Stimulated activated naive CD8-positive, alpha-beta T cell treated with anti-CD3 and anti-CD28 coated beads, Interleukin-15, Interleukin-2, amounts not matched to agents 100 U/mL and 50 U/mL, for 24 hours (primary cell): ENCODE measurements around the gene C19orf67.
A peak's percentile ranks its signal among the peaks of the same experiment; 100 is the strongest.
"Not testable (repeated sequence)": the region's sequence is repeated elsewhere in the genome, so short reads cannot be mapped to it uniquely, and the experiment has no call there.

Experiments used
- ATAC-seq: fragments of 150-1000 bp; cut with Tn5 transposase; one replicate; pipeline ENCODE4 v1.10.0; 2021
- DNase-seq: peaks from one replicate; pipeline ENCODE4 v3.0.0; 2021

C19orf67 gene

DNA sequence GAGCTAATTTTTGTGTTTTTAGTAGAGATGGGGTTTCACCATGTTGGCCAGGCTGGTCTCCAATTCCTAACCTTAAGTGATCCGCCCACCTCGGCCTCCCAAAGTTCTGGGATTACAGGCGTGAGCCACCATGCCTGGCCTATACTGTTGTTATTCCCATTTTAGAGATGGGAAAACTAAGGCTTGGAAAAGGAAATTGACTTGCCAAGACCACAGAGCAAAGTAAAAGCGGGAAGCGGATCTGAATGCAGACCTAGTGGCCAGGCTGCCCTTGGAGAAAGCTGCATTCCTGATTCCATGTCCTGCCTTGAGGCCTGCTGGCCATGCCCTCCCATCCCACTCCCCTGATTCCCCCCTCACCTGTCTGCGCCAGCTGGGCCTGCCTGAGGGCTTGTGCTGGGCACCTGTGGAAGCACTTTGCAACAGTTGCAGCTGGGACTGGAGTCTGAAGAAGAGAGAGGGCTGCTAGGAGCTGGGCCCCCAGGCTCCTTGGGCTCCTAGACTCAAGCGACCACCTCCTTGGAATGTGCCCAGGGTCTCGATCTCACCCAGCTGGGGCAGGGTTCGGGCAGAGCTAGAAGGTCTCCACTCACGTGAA is 29.4 kb downstream of the C19orf67 start:
- ATAC-seq (no peak), DNase-seq (no peak)

DNA sequence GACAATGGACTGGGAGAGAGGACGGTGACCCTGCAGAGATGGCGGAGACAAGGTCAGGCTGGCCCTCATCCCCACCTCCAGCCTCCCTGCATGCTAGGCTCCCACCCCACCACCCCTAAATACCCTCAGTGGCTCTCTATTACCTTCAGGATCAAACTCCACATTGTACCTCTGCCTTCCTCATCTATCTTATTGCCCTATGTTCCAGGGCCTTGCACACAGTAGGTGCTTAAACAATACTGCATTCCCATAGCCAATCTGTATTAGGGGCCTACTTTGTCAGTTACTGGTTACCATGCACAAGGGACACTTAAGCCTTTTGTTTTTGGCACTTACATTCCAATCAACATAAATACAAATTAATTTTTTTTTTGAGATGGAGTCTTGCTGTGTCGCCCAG is 30.2 kb downstream of the C19orf67 start:
- no peak for DNase-seq
- no peak for ATAC-seq

DNA sequence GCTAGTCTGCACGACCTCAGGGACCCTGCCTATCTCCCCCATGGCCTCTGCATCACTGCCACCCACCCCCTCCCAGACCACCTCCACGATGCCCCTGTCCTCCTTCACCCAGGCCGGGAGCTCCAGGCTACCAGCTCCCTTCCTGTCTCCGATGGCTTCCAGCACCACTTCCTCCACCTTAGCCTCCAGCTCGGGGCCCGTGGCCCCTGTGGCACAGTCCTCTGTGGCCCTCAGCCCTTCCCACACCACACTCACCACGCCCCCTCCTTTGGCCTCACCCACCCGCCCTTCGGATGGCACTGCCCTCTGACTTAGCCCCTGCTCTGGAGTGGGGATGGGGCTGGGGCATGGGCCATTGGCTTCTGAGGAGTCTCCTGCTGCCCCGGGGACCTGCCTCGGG is 30.9 kb downstream of the C19orf67 start:
- DNase-seq (no peak), ATAC-seq (no peak)

DNA sequence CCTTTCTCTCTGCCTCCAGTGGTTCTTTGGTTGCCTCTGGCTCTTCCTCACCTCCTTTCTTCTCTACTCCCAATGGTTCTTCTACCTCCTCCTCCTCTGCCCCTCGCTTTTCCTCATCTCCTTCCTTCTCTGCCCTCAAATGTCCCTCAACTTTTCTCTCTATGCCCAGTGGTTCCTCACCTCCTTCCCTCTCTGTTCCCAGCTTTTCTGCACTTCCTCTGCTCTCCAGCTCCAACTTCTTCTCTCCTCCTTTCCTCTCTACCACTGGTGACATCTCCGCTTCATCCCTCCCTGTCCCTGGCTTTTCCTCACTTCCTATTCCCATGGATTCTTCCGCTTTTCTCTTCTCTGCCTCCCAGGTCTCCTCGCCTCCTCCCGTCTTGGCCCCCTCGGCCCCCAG is 31.5 kb downstream of the C19orf67 start:
- no peak for ATAC-seq

DNA sequence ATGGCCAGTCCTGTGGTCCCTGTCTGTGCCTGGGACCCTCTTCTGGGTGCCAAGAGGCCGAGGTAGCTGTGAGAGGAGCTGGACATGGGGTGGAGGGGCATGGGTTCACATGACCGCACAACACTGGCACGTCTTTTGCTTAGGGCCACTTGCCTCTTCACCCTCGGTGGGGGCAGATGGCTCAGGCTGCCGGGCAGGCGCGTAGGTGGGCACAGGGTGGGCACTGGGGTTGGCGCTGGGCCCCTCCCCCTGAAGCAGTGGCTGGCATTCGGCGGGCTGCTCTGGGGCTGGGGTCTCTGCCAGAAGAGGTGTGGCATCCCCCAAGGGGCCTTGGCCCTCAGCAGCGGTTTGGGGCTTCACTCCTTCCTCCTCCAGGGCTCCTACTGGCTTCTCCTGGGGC is 32.1 kb downstream of the C19orf67 start:
- DNase-seq (no peak), ATAC-seq (no peak)

More for the DNA sequence above, 31.5 kb downstream of the C19orf67 start:
- DNase-seq = no peak

DNA sequence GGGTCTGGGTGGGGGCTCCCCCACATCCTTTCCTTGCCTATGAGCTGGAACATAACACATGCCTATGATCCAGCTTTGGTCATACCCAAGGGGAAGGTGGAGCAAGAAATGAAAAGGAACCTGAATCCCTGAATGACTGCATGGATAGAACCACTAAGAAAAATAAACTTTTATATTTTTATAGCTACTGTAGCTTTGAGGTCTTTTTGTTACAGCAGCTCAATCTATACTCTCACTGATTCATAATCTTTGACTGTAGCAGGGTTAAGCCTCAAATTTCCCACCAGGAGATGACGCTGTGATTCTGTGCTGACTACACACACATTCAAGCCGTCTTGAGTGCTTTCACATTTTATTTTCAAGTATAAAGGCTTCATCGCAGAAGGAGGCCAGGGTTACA is 32.6 kb downstream of the C19orf67 start:
- ATAC-seq (no peak), DNase-seq (no peak)

DNA sequence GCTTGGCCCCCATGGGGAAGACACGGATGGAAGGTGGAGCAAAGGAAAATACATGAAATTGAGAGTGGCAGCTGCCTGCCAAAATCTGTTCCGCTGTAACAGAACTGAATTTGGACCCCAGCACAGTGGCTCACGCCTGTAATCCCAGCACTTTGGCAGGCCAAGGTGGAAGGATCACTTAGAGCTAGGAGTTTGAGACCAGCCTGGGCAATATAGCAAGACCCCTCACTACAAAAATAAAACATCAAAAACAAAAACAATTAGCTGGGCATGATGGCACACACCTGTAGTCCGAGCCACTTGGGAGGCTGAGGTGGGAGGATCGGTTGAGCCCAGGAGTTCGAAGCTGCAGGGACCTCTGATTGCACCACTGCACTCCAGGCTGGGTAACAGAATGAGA is 33.1 kb downstream of the C19orf67 start:
- no peak for DNase-seq
- no peak for ATAC-seq

DNA sequence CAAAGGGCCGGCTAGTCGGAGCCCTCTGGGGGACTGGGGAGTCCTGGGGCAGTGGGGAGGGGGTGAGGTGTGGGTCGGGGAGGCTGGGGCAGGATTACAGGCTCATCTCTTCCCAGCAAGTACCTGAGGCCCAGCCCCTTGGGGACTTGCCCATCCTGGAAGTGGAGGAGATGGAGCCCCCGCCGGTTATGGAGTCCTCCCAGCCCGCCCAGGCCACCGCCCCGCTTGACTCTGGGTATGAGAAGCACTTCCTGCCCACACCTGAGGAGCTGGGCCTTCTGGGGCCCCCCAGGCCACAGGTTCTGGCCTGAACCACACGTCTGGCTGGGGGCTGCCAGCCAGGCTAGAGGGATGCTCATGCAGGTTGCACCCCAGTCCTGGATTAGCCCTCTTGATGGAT is 33.6 kb downstream of the C19orf67 start:
- ATAC-seq (no peak), DNase-seq (no peak)

DNA sequence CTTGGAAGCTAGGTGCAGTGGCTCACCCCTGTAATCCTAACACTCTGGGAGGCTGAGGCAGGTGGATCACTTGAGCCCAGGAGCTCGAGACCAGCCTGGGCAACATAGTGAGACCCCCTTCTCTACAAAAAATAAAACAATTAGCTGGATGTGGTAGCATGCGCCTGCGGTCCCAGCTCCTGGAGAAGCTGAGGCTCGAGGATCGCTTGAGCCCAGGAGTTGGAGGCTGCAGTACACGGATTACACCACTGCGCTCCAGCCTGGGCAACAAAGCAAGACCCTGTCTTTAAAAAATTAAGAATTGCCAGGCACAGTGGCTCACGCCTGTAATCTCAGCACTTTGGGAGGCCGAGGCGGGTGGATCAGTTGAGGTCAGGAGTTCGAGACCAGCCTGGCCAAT is 34.6 kb downstream of the C19orf67 start:
- not testable (repeated sequence) for DNase-seq

DNA sequence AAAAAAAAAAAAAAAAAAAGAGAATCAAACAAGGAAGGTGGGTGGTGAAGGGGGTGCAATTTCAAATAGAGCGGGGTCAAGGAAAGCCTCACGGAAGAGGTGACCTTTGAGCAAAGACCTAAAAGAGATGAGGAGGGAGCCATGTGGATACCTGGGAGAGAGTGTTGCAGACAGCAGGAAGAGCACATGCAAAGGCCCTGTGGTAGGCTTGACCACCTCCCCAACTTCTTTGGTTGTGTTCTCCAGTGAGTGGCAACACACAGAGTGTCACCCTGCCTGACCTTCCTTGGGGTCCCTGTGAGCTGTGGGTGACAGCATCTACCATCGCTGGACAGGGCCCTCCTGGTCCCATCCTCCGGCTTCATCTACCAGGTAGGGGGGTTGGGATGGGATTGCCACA is 35.1 kb downstream of the C19orf67 start:
- ATAC-seq = no peak
- DNase-seq = no peak

More for the DNA sequence above, 34.6 kb downstream of the C19orf67 start:
- ATAC-seq = not testable (repeated sequence)

DNA sequence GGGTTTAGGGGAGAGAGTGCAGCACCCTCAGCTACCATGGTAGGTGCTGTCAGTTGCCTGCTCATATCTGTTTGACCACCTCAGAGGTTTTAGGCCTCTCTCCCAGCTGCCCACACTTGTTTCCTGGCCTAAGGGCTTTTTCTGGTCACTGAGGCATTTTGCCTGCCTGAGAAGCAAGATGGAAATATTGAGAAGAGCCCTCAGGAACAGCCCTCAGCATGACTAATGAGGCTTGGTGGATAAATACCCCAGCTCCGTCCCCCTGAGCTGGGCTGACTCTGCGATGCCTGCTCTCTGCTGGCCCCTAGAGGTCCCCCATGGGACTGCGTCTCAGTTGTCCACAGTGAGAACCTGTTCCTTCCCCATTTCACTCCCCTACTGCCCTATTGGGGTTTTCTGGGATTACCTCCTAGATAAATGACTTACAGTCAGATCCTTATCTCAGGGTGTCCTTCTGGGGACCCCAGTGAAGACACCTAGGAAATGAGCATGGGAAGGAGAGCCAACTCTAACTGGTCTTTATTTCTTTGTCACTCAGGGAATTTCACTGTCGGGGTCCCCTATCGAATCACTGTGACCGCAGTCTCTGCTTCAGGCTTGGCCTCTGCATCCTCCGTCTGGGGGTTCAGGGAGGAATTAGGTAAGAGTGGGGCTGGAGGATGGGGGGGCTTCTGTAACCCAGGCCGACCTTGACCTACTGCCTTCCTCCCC is 37.0 kb downstream of the C19orf67 start:
- DNase-seq (peak; percentile 88), ATAC-seq (peak; percentile 91)

DNA sequence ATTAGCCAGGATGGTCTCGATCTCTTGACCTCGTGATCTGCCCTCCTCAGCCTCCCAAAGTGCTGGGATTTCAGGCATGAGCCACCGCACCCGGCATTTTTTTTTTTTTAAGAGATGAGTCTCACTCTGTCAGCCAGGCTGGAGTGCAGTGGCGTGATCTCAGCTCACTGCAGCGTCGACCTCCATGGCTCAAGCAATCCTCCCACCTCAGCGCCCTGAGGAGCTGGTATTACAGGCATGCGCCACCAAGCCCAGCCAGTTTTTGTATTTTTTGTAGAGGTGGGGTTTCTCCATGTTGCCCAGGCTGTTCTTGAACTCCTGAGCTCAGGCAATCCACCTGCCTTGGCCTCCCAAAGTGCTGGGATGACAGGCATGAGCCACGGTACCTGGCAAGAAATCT is 37.7 kb downstream of the C19orf67 start:
- ATAC-seq, DNase-seq: not testable (repeated sequence)

DNA sequence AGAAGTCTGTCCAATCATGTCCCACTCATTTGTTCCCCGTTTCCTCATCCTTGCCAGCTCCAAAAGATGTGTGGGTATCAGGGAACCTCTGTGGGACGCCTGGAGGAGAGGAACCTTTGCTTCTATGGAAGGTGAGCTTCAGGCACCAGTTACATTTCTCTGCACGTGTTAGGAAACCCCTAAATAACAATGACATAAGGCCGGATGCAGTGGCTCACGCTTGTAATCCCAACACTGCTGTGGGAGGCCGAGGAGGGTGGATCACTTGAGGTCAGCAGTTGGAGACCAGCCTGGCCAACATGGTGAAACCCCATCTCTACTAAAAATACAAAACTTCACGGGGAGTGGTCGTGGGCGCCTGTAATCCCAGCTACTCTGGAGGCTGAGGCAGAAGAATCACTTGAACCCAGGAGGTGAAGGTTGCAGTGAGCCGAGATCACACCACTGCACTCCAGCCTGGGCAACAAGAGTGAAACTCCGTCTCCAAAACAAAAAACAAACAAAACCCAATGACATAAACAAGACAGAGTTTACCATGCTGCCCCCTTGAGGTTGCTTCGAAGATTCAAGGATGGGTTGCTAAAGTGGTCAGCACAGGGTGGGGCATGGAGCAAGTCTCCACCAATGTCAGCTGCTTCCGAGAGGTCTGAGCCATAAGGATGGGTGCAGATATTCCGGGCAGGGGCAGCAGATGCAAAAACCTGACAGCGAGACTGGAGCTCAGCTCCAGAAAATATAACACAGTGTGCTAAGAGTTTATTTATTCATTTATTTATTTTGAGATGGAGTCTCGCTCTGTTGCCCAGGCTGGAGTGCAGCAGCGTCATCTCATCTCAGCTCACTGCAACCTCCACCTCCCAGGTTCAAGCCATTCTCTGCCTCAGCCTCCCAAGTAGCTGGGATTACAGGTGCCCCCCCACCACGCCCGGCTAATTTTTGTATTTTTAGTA is 42.6 kb downstream of the C19orf67 start:
- ATAC-seq (peak; percentile 46), DNase-seq (peak; percentile 32)

DNA sequence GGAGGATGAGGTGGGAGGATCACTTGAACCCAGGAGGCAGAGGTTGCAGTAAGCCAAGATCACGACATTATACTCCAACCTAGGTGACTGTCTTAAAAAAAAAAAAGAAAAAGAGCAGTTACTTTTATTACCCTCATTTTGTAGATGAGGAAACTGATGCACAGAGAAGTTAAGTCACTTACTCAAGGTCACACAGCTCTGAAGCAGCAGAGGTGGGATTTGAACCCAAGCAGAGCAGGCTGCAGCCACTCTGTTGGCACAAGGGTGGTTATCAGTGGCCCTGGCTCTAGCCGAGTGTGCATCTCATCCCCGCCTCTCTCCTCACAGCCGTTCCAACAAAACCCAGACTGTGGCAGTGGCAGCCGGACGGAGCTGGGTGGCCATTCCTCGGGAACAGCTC is 46.4 kb downstream of the C19orf67 start:
- ATAC-seq (no peak), DNase-seq (no peak)

DNA sequence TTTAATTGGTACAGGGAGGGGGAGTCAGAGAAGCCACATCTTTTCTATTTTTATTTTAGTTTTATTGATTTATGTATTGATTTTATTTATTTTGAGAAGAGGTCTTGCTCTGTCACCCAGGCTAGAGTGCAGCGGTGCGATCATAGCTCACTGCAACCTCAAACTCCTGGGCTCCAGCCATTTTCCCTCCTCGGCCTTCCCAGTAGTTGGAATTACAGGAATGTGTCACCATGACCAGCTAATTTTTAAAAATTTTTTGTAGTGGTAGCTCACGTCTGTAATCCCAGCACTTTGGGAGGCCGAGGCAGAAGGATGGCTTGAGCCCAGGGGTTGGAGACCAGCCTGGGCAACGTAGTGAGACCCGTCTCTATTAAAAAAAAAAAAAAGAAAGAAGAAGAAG is 49.9 kb downstream of the C19orf67 start:
- ATAC-seq = no peak
- no peak for DNase-seq

DNA sequence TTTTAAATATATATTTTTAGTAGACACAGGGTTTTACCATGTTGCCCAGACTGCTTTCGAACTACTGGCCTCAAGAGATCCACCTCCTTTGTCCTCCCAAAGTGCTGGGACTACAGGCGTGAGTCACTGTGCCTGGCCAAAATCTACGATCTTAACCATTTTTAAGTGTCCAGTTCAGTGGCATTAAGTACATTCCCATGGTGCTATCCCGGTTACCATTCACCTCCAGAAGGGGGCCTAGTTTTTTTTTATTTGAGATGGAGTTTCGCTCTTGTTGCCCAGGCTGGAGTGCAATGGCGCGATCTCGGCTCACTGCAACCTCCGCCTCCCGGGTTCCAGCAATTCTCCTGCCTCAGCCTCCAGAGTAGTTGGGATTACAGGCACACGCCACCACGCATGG is 50.4 kb downstream of the C19orf67 start:
- not testable (repeated sequence) for DNase-seq, ATAC-seq

DNA sequence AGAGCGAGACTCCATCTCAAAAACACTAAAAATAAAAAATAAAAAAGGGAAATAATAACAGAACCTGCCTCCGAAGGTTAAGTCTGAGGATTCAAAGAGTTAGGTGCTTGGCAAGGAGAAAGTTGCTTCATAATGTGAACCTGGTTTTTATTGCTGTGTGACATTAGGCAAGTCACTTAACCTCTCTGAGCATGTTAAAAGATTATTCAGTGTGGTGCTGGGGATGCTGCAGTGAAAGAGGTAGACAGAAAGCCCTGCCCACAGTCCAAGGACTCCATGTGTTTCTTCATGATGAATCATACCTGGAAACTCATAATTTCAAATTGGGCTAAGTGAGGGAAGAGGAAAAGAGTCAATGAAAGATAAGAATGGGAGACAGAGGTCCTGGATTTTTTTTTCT is 51.6 kb downstream of the C19orf67 start:
- no peak for ATAC-seq
- no peak for DNase-seq

DNA sequence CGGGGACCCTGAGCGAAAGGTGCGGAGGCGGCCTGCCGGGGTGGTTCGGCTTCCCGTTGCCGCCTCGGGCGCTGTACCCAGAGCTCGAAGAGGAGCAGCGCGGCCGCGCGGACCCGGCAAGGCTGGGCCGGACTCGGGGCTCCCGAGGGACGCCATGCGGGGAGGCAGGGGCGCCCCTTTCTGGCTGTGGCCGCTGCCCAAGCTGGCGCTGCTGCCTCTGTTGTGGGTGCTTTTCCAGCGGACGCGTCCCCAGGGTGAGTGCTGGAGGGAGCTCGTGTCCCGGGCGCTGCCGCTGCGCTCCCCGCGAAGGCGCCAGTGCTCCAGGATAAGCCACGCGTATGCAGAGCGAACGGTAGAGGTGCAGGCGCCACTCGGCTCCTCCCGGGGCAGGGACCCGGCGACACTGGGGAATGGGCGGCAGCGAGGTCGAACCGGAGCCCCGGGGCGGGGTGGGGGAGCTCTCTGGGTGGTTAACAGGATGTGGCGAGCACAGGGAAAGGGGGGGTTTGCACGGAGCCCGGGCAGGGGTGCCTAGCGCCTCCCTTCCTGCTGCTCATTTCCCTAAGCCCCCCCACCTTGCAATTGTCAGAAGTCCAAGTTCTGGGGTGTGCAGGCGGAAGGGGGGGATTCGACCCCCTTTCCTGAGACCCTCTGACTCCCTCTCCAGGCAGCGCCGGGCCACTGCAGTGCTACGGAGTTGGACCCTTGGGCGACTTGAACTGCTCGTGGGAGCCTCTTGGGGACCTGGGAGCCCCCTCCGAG is 53.7 kb downstream of the C19orf67 start, which contains the start of gene IL27RA:
IL27RA (plus strand) TSS at position 44 of the 762 bp plus-strand sequence; CDS start at position 155, 111 bp downstream.
- ATAC-seq = peak; percentile 79
- DNase-seq = peak; percentile 83
